Retinal pigment epithelial cell (primary cell): ENCODE data around the gene SDK1.

Experiments used
- DNase-seq: peaks from one replicate; pipeline ENCODE4 v3.0.0-alpha.2; 2010; ENCODE audit warnings: low read depth
- H3K4me3 ChIP-seq: 2 replicates; pipeline ENCODE4 v1.5.1; 2011; ENCODE audit warnings: mild to moderate bottlenecking, low read length, control low read depth, moderate library complexity
- CTCF ChIP-seq: conservative IDR thresholded peaks from 2 replicates; pipeline ENCODE4 v1.5.1; 2011; ENCODE audit warnings: low read depth, low read length, control low read depth, inconsistent platforms

Gene SDK1

DNA sequence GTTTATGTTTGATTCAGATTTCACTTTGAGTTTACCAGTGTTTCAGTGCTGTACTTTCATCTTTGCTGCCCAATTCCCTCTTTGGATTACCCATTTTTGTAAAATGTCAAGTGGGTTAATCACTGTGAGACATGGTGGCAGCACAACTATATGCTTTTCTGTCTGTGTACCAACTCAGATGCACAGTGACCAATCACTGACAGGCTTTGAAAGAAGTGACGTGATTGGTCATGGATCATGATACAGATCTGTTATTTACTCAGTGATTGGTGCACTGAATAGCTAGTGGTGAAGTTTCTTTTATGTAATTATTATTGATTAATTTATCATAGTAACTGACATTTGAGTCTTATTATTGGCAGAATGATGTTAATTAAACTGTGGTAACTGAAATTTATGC lies 126.9 kb downstream of the SDK1 start:
- no peak for DNase-seq
- no peak overlapping the region for H3K4me3 ChIP-seq
- TF ChIP-seq CTCF, result no peak

- no peak overlapping the region for H3K4me3 ChIP-seq
- TF ChIP-seq CTCF, result no peak
- DNase-seq, result no peak
Observed at GRCh38 chr7:3429981-3430380, 128.9 kb downstream of the SDK1 start.

DNA sequence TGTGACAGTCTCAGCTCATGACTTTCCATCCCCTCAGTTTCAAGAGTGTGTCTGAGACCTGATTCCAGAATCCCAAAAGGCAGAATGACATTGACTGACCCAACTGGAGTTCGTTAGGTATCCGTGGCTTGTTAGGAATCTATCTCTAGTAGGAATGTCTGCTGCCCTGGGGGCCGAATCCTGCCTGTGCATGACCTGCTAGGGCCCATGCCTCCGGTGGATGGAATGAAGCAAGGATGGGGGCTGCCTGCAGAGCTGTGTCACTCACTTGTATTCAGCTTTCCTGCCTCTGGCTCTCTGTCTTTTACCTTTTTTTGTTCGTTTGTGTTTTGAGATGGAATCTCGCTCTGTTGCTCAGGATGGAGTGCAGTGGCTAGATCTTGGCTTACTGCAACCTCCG lies 129.5 kb downstream of the SDK1 start:
- no peak for DNase-seq
- no peak overlapping the region for H3K4me3 ChIP-seq
- no peak for TF ChIP-seq CTCF

GRCh38 chr7:3431306-3431705 lies 130.3 kb downstream of the SDK1 start:
- H3K4me3 ChIP-seq, result no peak overlapping the region
- no peak for TF ChIP-seq CTCF

DNA sequence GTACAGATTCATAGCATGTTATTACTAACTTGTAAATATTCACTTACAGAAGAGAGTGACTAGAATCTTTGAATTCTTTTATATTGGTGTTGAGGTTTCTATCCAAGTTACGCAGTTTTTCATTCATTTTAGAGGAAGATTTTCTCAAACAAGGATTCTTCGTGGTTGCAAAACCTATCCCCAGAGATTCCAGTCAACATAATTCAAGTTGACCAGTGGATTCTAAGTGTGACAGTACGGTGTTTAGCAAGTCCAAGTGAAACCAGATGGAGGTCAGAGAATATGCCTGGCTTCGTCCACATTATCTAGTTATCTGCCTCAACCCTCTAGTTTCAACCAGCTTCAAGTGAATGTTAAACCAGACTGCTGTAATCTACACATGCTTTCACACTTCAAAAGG lies 131.9 kb downstream of the SDK1 start:
- no peak for DNase-seq
- H3K4me3 ChIP-seq, result no peak overlapping the region
- no peak for TF ChIP-seq CTCF

More at GRCh38 chr7:3431306-3431705, 130.3 kb downstream of the SDK1 start:
- no peak for DNase-seq

DNA sequence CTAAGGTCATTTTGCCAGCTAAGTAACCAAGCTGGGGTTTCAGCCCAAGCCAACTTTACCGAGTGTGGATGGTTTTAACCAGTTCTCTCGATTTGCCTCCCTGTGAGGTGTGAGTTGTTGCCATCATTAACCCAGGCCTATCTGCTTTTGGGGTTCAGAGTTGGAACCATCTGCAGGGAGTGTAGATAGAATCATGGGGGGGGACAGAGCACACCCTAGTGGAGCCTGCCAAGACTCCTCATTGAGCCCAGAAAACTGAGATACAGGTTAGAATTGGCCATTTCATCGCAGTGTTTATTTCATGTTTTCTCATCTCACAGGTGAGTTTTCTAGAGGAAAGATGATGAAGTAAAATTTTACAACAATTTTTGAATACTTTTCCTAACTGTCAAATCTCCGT lies 133.6 kb downstream of the SDK1 start:
- no peak overlapping the region for H3K4me3 ChIP-seq
- TF ChIP-seq CTCF, result no peak
- DNase-seq, result no peak

DNA sequence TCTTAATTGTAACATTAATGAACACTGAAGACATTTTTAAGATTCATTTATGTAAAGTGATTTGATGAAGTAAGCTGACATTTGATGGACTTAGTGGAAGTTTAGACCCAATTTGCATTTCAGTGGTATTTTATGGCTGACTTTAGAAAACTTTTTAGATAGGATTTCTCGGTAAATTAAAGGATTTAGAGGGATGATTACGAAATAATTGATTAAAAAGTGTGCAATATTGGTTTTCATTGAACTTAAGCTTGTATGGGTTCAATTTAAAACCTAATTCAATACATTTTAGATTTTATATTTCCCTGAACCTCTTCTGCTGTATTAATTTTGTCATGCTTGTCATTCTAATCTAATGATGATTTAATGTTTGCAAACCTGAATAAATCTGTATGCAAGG lies 135.1 kb downstream of the SDK1 start:
- no peak for TF ChIP-seq CTCF
- no peak overlapping the region for H3K4me3 ChIP-seq
- no peak for DNase-seq
